CD14-positive monocyte (primary cell): ENCODE measurements around the gene KRTAP5-8. TPM values are rescaled to one million over a fixed set of nuclear protein-coding genes. Genes with fewer than 3 reads are reported as not detected.

Experiments
- DNase-seq, 3 donors: peaks; one replicate each; pipeline ENCODE4 v3.0.0-alpha.2; 2011 to 2022
- H2AFZ ChIP-seq: 2 replicates; pipeline ENCODE4 v1.6.0; 2012; ENCODE audit warnings: mild to moderate bottlenecking, low read depth, low read length, inconsistent platforms; ENCODE audit not compliant: insufficient read depth, poor library complexity, severe bottlenecking
- H3K27ac ChIP-seq, 2 donors: 1 replicate in 1 of 2; 2 replicates in 1 of 2; pipeline ENCODE4 v1.5.1; 2012 to 2013; ENCODE audit warnings: low read length in 2 of 2, control low read depth in 1 of 2, inconsistent platforms in 1 of 2, low read depth in 1 of 2, mild to moderate bottlenecking in 1 of 2
- H3K27me3 ChIP-seq, 2 donors: one replicate each; pipeline versions ENCODE4 v1.6.0 to v1.6.1; 2011 to 2013; ENCODE audit warnings: low read length in 2 of 2; ENCODE audit not compliant: control insufficient read depth in 2 of 2, insufficient read depth in 2 of 2
- H3K36me3 ChIP-seq, 2 donors: replicated peaks in 1 of 2; 1 replicate in 1 of 2; 2 replicates in 1 of 2; pipeline versions ENCODE4 v1.5.1 to v1.6.1; 2012 to 2013; ENCODE audit warnings: low read length in 2 of 2, control low read depth in 1 of 2, inconsistent platforms in 1 of 2, mild to moderate bottlenecking in 1 of 2; ENCODE audit not compliant: insufficient read depth in 2 of 2, control insufficient read depth in 1 of 2
- H3K4me1 ChIP-seq, 2 donors: 1 replicate in 1 of 2; 2 replicates in 1 of 2; pipeline versions ENCODE4 v1.5.1 to v1.6.1; 2012 to 2013; ENCODE audit warnings: low read length in 2 of 2, control low read depth in 1 of 2, inconsistent platforms in 1 of 2, mild to moderate bottlenecking in 1 of 2, moderate library complexity in 1 of 2; ENCODE audit not compliant: insufficient read depth in 2 of 2, control insufficient read depth in 1 of 2
- H3K4me2 ChIP-seq: replicated peaks from 2 replicates; pipeline ENCODE3; 2012; ENCODE audit warnings: low read length, moderate library complexity, mild to moderate bottlenecking; ENCODE audit not compliant: poor library complexity, severe bottlenecking; ENCODE audit errors: extremely low read depth
- H3K4me3 ChIP-seq, 3 experiments: fragments of 200-600 bp in 1 of 3; sonication (generic) in 1 of 3; replicated peaks in 1 of 3; 1 replicate in 2 of 3; 2 replicates in 1 of 3; pipeline ENCODE4 v1.5.1; 2011 to 2013; ENCODE audit warnings: low read length in 3 of 3, mild to moderate bottlenecking in 3 of 3, control low read depth in 2 of 3, low read depth in 2 of 3, inconsistent platforms in 1 of 3, moderate library complexity in 1 of 3
- H3K79me2 ChIP-seq: 2 replicates; pipeline ENCODE4 v1.6.0; 2012; ENCODE audit warnings: mild to moderate bottlenecking, control low read depth, inconsistent platforms, low read length, moderate library complexity; ENCODE audit not compliant: insufficient read depth
- H3K9ac ChIP-seq: 2 replicates; pipeline ENCODE4 v1.6.0; 2017; ENCODE audit warnings: low read length, mild to moderate bottlenecking; ENCODE audit not compliant: insufficient read depth, poor library complexity, severe bottlenecking
- H3K9me3 ChIP-seq, 2 donors: replicated peaks in 1 of 2; 1 replicate in 1 of 2; 2 replicates in 1 of 2; pipeline versions ENCODE4 v1.5.1 to v1.6.1; 2012 to 2013; ENCODE audit warnings: low read length in 2 of 2, control low read depth in 1 of 2; ENCODE audit not compliant: control insufficient read depth in 1 of 2, insufficient read depth in 1 of 2
- H4K20me1 ChIP-seq: 2 replicates; pipeline ENCODE4 v1.6.0; 2012; ENCODE audit warnings: mild to moderate bottlenecking, low read length, control low read depth, moderate library complexity; ENCODE audit not compliant: insufficient read depth
- H3K27ac Mint-ChIP-seq, 7 donors: one replicate each; pipeline ENCODE4 v1.8.0; 2020; ENCODE audit warnings: mild to moderate bottlenecking in 7 of 7, mixed read lengths in 7 of 7, moderate library complexity in 6 of 7, inconsistent platforms in 2 of 7
- H3K27me3 Mint-ChIP-seq, 3 donors: one replicate each; pipeline ENCODE4 v1.8.0; 2021 to 2022; ENCODE audit warnings: low read depth in 3 of 3, mild to moderate bottlenecking in 3 of 3, mixed read lengths in 3 of 3, moderate library complexity in 3 of 3, inconsistent platforms in 1 of 3
- H3K36me3 Mint-ChIP-seq, 2 donors: one replicate each; pipeline ENCODE4 v1.8.0; 2020; ENCODE audit warnings: mixed read lengths in 2 of 2, inconsistent platforms in 1 of 2, mild to moderate bottlenecking in 1 of 2
- H3K4me1 Mint-ChIP-seq: one replicate; pipeline ENCODE4 v1.8.0; 2020; ENCODE audit warnings: mild to moderate bottlenecking, mixed read lengths
- H3K4me3 Mint-ChIP-seq, 2 donors: one replicate each; pipeline ENCODE4 v1.8.0; 2020; ENCODE audit warnings: mild to moderate bottlenecking in 2 of 2, mixed read lengths in 2 of 2, moderate library complexity in 1 of 2
- H3K9me3 Mint-ChIP-seq, 7 donors: one replicate each; pipeline ENCODE4 v1.8.0; 2020 to 2022; ENCODE audit warnings: mixed read lengths in 7 of 7, mild to moderate bottlenecking in 6 of 7, moderate library complexity in 6 of 7, inconsistent platforms in 2 of 7
- CTCF ChIP-seq: fragments of 200-600 bp; IDR thresholded peaks from one replicate; pipeline ENCODE4 v1.8.0; 2022; ENCODE audit warnings: antibody characterized with exemption, mild to moderate bottlenecking
- WGBS: methylation state at CpG from one replicate; pipeline ENCODE4 v1.1.5; 2013; ENCODE audit warnings: missing lambda C conversion rate; ENCODE audit not compliant: insufficient coverage; 5-methylcytosine and 5-hydroxymethylcytosine counted together
- intact Hi-C, 2 donors: fragments of 100-400 bp; cut with micrococcal nuclease; formaldehyde crosslinking; loops; one replicate each; pipeline versions ENCODE4 v1.15.0 to v1.15.1; 2023
- polyA plus RNA-seq, 3 donors: library from polyadenylated mRNA; depleted of rRNA in 1 of 3; unstranded in 2 of 3; stranded (reverse) in 1 of 3; fragments of 300-500 nt in 2 of 3; fragments of >200 nt in 1 of 3; fragmentation: Illumina TruSeq in 2 of 3; gene quantifications; 1 replicate in 2 of 3; 2 replicates in 1 of 3; pipeline ENCODE4 v1.2.3, GENCODE V29; 2012 to 2021

KRTAP5-8 gene
- polyA plus RNA-seq, 3 donors, result 0.08 TPM; not detected in 2

GRCh38 chr11:71555508-71555907 lies 17.7 kb downstream of the KRTAP5-8 start:
- 97% methylated on average over 10 of the region's 11 CpGs for WGBS
- H3K4me2 ChIP-seq, result no peak overlapping the region
- H3K4me1 Mint-ChIP-seq, result peaks cover 7% of the 10 kb centered on the region
- no peak for TF ChIP-seq CTCF
- no peaks in the 10 kb centered on the region for H3K27me3 ChIP-seq
- peaks cover 0 to 7% (median 4%) of the 10 kb centered on the region in 3 donors for H3K27me3 Mint-ChIP-seq
- no peak overlapping the region for H2AFZ ChIP-seq
- H3K36me3 Mint-ChIP-seq, result no peaks in the 10 kb centered on the region
- H3K9me3 Mint-ChIP-seq, result peaks cover 0 to 3% (median 0%) of the 10 kb centered on the region in 7 donors
- no peak overlapping the region for H3K27ac ChIP-seq
- peaks cover 0 to 4% of the 10 kb centered on the region in 2 donors for H3K4me1 ChIP-seq
- no peaks in the 10 kb centered on the region for H4K20me1 ChIP-seq
- no peak overlapping the region for H3K4me3 ChIP-seq
- intact Hi-C loops, result no loop called here
- no peaks in the 10 kb centered on the region for H3K9me3 ChIP-seq
- no peak for DNase-seq
- no peak overlapping the region for H3K4me3 Mint-ChIP-seq
- H3K36me3 ChIP-seq, result no peaks in the 10 kb centered on the region
- no peaks in the 10 kb centered on the region for H3K79me2 ChIP-seq
- H3K9ac ChIP-seq, result no peak overlapping the region
- no peak overlapping the region for H3K27ac Mint-ChIP-seq

GRCh38 chr11:71556018-71556417 lies 18.2 kb downstream of the KRTAP5-8 start:
- TF ChIP-seq CTCF, result no peak
- WGBS, result 94% methylated on average over 1 of the region's 4 CpGs
- H3K9ac ChIP-seq, result no peak overlapping the region
- peaks cover 0 to 4% of the 10 kb centered on the region in 2 donors for H3K4me1 ChIP-seq
- Mint-ChIP-seq H3K27me3 (peaks cover under 1 to 7% (median 6%) of the 10 kb centered on the region in 3 donors), H3K9me3 (peaks cover 0 to 3% (median 0%) of the 10 kb centered on the region in 7 donors), H3K4me3 (no peak overlapping the region), H3K36me3 (no peaks in the 10 kb centered on the region), H3K27ac (no peak overlapping the region), H3K4me1 (peaks cover 7% of the 10 kb centered on the region)
- H3K79me2 ChIP-seq, result no peaks in the 10 kb centered on the region
- H3K9me3 ChIP-seq, result no peaks in the 10 kb centered on the region
- H3K27ac ChIP-seq, result no peak overlapping the region
- H3K4me2 ChIP-seq, result no peak overlapping the region
- no peak overlapping the region for H3K4me3 ChIP-seq
- H4K20me1 ChIP-seq, result no peaks in the 10 kb centered on the region
- no peak overlapping the region for H2AFZ ChIP-seq
- H3K36me3 ChIP-seq, result no peaks in the 10 kb centered on the region
- H3K27me3 ChIP-seq, result no peaks in the 10 kb centered on the region
- DNase-seq, result no peak
- intact Hi-C loops, result no loop called here
